Measurements from ENCODE around the gene PHACTR3. TPM values are rescaled to one million over a fixed set of nuclear protein-coding genes. Genes with fewer than 3 reads are reported as not detected.

Gene PHACTR3
- total RNA-seq, 1 experiment from 2014 or later = not detected

GRCh38 chr20:59781226-59781625, 176.9 kb downstream of the PHACTR3 start:
- Mint-ChIP-seq H3K27ac (no peak overlapping the region), H3K36me3 (ENCODE audit: insufficient read depth in 1 of 3, low read depth in 3 of 3) (no peaks in the 10 kb centered on the region), H3K27me3 (ENCODE audit: low read depth) (peaks cover 21% of the 10 kb centered on the region), H3K4me1 (peaks cover 0 to 2% of the 10 kb centered on the region in 2 experiments; a peak in 2 of 4 replicates), H3K4me3 (no peak overlapping the region), H3K9me3 (peaks cover 0 to 22% of the 10 kb centered on the region in 2 experiments; a peak in 2 of 5 replicates)
- Histone ChIP-seq H4K20me1 (ENCODE audit: control insufficient read depth, insufficient read depth, insufficient read length) (no peaks in the 10 kb centered on the region), H3K56ac (ENCODE audit: insufficient read length, low read depth, low read length) (no peak overlapping the region), H3K4me1 (ENCODE audit: insufficient read depth, low read length) (no peaks in the 10 kb centered on the region), H3K9me3 (ENCODE audit: control insufficient read depth, low read depth, low read length) (no peaks in the 10 kb centered on the region), H3K4ac (ENCODE audit: low read depth, low read length) (no peak overlapping the region), H3K23ac (ENCODE audit: insufficient read length, low read depth, low read length) (no peak overlapping the region), H2BK12ac (ENCODE audit: insufficient read length, low read depth, low read length) (no peak overlapping the region), H4K8ac (replicated peaks; ENCODE audit: insufficient read length, low read depth, low read length) (no peak overlapping the region), H3K23me2 (ENCODE audit: insufficient read length, low read depth, low read length, poor library complexity, severe bottlenecking) (no peaks in the 10 kb centered on the region), H2BK15ac (ENCODE audit: low read depth, low read length) (no peak overlapping the region), H3K27ac (ENCODE audit: insufficient read length, low read depth, low read length) (no peak overlapping the region), H3K9ac (ENCODE audit: extremely low read depth, insufficient read length, low read length) (no peak overlapping the region), H2BK120ac (ENCODE audit: low read depth, low read length, poor library complexity, severe bottlenecking) (no peak overlapping the region), H2BK5ac (ENCODE audit: insufficient read length, low read length) (no peak overlapping the region), H3K18ac (ENCODE audit: insufficient read length, low read depth, low read length) (no peak overlapping the region), H3K79me2 (ENCODE audit: insufficient read depth, low read length) (no peaks in the 10 kb centered on the region), H3K14ac (ENCODE audit: insufficient read depth, low read length) (no peak overlapping the region), H2BK20ac (ENCODE audit: low read depth, low read length, poor library complexity, severe bottlenecking) (no peak overlapping the region), H2AFZ (ENCODE audit: low read length) (no peak overlapping the region), H2AK5ac (ENCODE audit: insufficient read length, low read length) (no peak overlapping the region), H3K4me2 (ENCODE audit: insufficient read depth, insufficient read length, low read length) (no peak overlapping the region), H4K5ac (ENCODE audit: insufficient read length, low read depth, low read length) (no peak overlapping the region), H3K27me3 (ENCODE audit: insufficient read depth, low read length) (no peaks in the 10 kb centered on the region; the same call in 1 of the 2 replicates), H3K79me1 (ENCODE audit: insufficient read depth, low read depth, low read length, poor library complexity, severe bottlenecking) (no peaks in the 10 kb centered on the region), H4K91ac (ENCODE audit: insufficient read length, low read depth, low read length) (no peak overlapping the region), H3T11ph (ENCODE audit: low read length) (no peak overlapping the region)
- DNase-seq = peak; percentile 13
- TF ChIP-seq CTCF (conservative IDR thresholded peaks at IDR 0.05) = no peak
- no CpG with 5 or more reads among the region's 12 CpGs for WGBS (ENCODE audit: extremely low coverage, insufficient read length, low lambda C conversion rate)

Data from H9 (cell line).